HG03045 (cell line): ENCODE data around the gene CITED4.
A peak's percentile ranks its signal among the peaks of the same experiment; 100 is the strongest.

ENCODE experiments used
- ATAC-seq: cut with Tn5 transposase; IDR thresholded peaks from one replicate; pipeline ENCODE4 v1.9.1; 2021; ENCODE audit warnings: mild to moderate bottlenecking, moderate library complexity; ENCODE audit not compliant: unreplicated experiment

CITED4 gene

GRCh38 chr1:40837601-40838000, 24.6 kb downstream of the CITED4 start:
- ATAC-seq, result no peak

DNA sequence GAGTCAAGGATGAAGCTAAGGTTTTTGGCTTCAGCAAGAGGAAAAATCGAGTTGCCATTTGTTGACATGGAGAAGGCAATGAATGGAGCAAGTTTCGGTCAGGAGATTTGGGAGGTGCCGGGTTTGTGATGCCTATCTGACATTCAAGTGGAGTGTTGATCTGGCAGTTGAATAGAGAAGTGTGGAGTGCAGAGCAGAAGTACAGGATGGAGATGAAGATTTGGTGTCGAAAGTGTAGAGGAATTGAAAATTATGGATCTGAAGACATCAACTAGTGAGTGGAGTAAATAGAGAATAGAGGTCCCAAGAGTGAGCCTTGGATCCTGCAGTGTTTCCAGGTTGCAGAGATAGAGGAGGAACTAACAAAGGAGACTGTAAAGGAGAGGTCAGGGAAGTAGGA, 25.9 kb downstream of the CITED4 start:
- ATAC-seq, result no peak

DNA sequence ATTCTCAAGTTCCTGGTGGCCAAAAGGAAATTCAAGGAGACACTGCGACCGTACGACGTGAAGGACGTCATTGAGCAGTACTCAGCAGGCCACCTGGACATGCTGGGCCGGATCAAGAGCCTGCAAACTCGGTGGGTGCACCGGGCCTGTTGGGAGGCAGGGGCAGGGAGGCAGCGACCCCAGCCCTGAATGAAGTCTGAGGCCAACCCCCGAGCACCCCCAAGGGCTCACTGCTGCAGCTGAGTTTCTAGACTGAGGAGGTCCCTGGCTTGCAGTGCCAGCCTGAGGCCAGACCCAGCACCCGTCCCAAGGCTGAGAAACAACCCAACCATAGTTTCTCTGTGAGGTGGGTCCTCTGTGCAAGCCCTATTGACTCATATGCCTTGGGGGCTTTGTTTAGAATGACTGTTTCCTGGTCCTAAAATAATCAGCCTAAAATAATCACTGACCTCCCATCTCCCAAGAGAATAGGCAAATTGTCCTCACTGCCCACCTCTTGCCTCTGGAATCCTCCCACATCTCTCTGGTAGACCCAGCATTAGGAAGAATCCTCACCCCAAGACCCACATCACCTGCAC, 27.1 kb downstream of the CITED4 start:
- ATAC-seq, result no peak

DNA sequence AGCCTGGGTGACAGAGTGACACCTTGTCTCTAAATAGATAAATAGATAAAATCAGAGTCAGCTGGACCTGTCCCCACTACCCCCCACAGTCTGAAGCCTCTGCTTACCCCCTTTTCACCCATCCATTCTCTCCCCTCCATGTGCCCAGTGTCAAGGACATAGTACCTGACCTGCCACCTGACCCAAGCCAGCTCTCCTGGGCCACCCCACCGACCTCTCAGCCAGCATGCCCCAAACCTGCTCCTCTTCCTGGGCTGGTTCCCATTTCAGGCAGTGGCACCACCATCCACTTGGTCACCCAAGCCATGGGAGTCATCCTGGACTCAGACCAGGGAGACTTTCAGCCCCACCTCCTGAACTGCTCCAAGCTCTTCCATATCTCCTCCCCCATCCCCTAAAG, 28.2 kb downstream of the CITED4 start:
- ATAC-seq, result no peak

DNA sequence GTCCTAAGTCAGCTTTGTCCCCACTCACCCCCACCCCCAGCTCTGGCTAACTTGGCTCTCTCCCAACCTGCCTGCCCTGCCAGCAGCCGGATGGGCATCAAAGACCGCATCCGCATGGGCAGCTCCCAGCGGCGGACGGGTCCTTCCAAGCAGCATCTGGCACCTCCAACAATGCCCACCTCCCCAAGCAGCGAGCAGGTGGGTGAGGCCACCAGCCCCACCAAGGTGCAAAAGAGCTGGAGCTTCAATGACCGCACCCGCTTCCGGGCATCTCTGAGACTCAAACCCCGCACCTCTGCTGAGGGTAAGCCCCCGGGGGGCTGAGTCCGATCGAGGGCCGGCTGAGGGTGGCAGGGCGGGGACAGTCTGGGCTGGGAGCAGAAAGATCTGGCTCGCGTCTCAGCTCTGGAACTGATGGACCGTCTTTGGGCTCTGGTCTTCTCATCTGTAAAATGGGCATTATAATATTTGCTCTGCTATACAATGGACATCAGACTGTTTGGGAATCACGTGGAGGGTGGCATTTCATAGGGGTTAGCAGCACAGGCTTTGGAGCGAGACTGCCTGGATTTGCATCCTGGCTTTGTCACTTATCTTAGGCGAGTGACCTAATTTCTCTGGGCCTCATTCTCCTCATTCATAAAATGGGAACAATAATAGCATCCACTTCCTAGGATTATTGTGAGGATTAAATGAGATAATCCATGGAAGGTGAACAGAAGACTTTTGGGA, 31.0 kb downstream of the CITED4 start:
- no peak for ATAC-seq

GRCh38 chr1:40830419-40830943, 31.7 kb downstream of the CITED4 start:
- ATAC-seq, result no peak

DNA sequence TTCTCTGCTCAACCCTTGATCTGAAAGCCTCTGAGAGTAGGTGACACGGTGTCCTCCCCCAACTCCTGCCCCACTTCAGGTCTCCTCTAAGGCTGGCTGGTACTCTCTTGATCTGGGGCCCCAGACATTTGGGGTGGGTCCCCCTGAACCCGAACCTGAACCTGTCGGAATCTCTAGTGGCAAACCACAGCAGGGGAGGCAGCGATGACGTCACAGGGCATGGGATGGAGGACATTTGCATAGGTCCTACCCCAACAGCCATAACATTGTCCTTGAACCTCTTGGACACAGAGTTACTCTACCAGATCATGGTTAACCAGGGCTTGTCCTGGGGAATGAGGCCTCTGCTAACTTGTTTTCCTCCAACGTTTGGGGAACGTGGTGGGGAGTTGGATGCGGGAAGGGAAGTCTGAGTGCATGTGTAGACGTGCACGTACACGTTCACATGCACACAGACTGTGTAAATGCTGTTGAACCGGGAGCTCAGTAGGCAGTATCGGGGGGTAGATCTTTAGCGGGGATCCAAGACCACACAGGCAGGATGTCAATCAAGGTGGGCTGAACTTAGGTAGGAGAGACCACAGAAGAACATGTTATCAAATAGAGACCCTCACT, 32.4 kb downstream of the CITED4 start:
- no peak for ATAC-seq

DNA sequence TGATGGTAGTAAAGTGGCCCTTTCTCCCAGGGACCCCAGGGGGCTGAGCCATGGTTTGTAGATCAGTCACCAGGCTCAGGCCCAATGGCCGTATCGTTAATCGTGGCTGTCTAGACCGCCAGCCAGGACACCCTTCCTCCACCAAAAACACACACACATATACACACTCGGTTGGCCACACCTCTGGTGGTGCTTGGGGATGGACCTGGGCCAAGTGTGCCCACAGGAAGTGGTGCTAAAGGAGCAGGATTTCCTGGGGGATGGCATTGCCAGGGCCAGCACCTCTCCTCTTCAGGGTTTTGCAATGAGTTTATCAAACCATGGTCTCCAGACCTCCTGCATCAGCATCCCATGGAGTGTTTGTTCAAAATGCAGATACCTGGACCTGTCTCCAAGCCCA, 36.2 kb downstream of the CITED4 start:
- ATAC-seq, result no peak

- no peak for ATAC-seq
Measured at GRCh38 chr1:40825435-40825788, 36.8 kb downstream of the CITED4 start.

DNA sequence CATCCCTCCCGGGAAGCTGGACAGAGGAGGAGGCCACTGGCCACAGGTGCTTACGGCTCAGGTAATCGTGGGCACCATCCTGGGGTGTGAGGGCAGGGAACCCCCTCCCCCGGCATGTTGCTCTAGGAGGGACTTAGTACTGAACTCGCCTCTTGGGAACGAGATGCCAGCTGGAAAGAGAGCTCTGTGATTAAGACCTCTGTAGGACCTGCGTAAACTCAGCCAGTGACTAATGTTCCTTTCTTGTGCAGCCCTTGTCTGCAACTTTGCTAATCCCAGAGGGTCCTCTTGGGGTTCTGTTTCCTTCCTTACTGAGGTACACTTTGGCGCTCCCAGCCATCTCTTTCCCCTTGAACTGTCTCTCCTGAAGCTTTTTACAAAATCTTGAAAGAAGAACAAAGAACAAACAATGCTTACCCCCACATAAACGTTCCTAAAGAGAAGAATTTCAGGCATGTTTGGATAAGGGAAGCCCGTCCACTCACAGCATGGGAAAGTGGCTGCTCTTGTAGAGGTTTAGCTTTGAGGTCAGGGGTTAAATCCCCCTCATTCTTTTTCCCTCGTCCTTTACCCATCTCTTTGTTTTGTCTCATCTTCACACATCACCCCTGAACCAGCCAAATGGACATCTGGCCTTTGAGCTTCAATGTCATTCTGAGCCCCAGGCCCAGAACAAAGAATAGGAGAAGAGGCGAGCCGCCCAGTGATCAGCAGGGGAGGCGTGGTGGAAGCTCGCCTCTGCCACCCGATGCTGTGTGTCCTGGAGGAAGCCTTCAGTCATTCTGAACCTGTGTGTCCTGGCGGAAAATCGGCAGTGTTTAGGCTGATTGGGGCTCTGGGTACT, 37.4 kb downstream of the CITED4 start:
- no peak for ATAC-seq

DNA sequence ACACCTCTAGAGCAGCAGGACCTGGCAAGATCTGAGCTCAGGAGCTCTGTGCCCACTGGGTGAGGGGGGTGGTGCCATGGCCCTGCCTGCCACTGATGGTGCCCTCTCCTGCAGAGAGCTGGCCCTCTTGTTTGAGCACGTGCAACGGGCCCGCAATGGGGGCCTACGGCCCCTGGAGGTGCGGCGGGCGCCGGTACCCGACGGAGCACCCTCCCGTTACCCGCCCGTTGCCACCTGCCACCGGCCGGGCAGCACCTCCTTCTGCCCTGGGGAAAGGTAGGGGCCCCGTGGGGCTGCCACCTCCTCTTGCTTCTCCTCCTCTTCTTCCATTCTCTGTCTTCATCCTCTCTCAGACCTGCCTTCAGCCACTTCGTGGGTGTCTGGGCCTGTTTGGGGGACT, 38.2 kb downstream of the CITED4 start:
- ATAC-seq, result no peak

- no peak for ATAC-seq
Measured at GRCh38 chr1:40823345-40823744, 38.8 kb downstream of the CITED4 start.

DNA sequence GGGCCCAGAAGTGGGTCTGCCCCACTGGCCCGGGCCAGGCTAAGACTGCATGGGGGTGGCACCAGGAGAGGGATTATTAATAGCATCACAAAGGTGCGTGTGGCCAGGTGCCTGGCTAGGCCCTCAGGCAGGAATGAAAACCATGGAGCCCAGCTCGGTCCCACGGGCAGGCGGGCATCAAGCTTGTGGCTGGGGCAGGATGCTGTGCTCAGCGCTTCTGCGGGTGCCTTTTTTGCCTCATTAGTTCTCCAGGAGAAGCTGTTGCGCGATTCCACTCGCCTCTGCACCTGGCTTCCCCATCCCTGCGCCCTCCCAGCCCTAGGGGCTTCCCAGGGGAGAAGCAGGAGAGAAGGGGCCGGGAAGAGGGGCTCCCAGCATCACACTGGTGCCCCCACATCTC, 39.3 kb downstream of the CITED4 start:
- no peak for ATAC-seq

DNA sequence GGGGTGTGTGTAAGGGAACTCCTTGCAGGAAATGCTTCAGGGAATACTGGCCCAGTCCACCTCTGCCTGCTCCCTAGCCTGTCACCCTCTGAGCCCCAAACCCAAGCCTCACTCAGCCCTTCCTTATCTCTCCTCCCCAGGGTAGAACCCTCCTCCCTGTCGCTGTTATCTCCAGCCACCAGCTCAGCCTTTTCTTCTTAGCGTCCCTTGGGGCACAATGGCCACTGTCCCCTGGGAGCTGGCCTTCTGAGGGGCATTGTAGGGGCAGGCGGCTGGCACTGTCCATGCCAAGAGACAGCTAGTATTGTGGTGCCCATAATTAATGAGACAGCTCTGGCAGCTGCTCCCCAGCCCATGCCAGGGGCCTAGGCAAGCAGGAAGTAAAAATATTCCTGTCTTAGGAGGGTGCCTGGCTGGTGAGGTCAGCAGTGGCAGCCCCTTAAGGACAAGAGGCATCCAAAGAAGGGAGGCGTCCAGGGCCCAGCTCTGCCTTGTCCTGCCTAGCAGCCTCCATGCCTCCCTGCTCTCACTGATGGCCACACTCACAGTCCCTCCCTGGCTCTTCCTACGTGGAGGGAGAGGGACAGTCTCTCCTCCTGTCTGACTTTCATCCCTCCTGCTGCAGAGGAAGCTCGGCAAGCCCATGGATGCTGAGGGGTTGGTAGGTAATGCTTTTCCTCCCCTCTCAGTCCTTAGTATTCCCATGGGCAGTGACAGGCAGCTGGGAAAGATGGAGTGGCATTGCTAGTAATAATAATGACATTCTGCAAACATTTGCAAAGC, 41.1 kb downstream of the CITED4 start:
- ATAC-seq, result no peak

GRCh38 chr1:40820251-40820797, 41.8 kb downstream of the CITED4 start:
- ATAC-seq, result no peak

DNA sequence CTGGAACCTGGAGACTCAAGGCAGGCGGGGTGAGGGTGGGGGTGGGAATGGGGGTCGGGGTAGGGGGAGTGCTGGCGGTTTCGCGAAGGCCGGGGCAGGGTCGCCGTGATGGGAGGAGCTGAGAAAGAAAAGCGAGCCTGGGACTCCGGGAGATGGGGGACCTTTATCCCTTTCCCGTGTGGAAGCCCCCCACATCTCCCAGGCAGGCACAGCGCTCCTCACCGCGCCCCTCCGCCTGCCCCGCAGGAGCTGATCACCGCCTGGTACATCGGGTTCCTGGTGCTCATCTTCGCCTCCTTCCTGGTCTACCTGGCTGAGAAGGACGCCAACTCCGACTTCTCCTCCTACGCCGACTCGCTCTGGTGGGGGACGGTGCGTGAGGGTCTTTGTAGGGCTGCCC, 43.1 kb downstream of the CITED4 start:
- ATAC-seq, result no peak

DNA sequence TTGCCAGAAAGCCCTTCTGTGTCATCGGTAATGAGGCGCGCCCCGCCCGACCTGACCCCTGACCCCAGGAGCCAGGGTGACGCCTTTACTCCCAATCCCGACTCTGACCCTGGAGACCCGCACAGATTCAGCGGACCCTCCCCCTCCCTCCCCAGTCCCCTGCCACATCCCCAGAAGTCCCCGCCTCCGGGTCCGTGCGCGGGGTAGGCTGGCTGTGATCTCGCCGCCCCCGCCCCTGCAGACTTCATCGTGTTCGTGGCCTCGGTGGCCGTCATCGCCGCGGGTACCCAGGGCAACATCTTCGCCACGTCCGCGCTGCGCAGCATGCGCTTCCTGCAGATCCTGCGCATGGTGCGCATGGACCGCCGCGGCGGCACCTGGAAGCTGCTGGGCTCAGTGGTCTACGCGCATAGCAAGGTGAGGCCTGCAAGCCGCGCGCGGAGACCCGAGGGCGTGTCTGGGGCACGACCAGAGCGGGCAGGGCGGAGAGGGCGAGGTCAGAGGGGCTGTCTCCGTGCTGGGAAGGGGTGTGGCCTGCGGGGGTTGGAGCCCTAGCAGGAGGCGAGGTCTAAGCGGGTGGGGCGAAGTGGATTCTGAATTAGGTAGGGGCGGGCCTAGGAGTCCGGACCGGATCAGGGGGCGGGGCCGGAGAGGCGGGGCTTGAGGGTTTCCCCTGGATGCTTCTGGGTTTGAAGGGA, 43.8 kb downstream of the CITED4 start:
- peak; percentile 73 for ATAC-seq

DNA sequence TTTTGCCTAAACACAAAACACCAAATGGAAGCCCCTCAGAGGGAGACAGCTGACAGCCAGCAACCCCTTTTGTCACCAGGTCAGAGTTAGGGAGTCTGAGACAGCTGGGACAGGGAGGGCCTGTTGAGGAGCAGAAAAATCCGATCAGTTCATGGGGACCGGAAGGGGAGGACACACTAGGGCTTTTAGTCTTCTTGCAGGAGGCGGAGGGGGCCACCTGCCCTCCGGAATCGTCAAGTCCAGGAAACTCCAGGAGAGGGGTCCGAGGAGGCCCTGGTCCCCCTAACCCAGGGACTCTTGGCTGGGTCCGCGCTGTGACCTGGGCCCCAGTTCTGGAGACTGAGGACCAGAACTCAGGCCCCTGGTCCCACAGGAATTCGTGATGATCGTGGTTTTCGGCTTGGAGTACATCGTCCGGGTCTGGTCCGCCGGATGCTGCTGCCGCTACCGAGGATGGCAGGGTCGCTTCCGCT, 44.3 kb downstream of the CITED4 start:
- no peak for ATAC-seq

DNA sequence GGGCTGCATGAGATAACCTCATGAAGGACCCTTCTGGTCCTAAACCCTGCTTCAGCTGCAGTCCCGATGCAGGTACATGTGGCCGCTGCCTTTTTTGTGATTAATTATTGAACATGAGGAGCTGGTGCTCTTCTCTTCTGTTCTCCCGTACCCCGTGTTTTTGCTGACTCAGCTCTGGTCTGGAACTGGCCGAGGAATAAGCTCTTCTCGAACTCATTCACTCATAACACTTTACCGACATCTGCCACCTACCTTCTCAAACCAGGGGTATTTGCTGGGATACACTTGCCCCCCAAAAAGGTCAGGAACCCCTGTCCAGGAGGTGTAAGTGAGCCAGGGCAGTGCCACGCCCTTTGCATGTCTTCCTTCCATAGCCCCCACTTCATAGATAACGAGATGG, 46.7 kb downstream of the CITED4 start:
- no peak for ATAC-seq
